Fibroblast of mammary gland (primary cell): Measurements from ENCODE around the gene RIN2.
A peak's percentile ranks its signal among the peaks of the same experiment; 100 is the strongest.

Experiments used
- DNase-seq: peaks from one replicate; pipeline ENCODE4 v3.0.0-alpha.2; 2010; ENCODE audit warnings: low read depth
- H3K4me3 ChIP-seq: 2 replicates; pipeline ENCODE4 v1.5.1; 2011; ENCODE audit warnings: low read depth, mild to moderate bottlenecking, low read length, moderate library complexity; ENCODE audit not compliant: control insufficient read depth
- CTCF ChIP-seq: conservative IDR thresholded peaks from 2 replicates; pipeline ENCODE4 v1.5.1; 2011; ENCODE audit warnings: low read depth, low read length, inconsistent platforms; ENCODE audit not compliant: control insufficient read depth, insufficient read depth

Gene RIN2, protein sequence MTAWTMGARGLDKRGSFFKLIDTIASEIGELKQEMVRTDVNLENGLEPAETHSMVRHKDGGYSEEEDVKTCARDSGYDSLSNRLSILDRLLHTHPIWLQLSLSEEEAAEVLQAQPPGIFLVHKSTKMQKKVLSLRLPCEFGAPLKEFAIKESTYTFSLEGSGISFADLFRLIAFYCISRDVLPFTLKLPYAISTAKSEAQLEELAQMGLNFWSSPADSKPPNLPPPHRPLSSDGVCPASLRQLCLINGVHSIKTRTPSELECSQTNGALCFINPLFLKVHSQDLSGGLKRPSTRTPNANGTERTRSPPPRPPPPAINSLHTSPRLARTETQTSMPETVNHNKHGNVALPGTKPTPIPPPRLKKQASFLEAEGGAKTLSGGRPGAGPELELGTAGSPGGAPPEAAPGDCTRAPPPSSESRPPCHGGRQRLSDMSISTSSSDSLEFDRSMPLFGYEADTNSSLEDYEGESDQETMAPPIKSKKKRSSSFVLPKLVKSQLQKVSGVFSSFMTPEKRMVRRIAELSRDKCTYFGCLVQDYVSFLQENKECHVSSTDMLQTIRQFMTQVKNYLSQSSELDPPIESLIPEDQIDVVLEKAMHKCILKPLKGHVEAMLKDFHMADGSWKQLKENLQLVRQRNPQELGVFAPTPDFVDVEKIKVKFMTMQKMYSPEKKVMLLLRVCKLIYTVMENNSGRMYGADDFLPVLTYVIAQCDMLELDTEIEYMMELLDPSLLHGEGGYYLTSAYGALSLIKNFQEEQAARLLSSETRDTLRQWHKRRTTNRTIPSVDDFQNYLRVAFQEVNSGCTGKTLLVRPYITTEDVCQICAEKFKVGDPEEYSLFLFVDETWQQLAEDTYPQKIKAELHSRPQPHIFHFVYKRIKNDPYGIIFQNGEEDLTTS

DNA sequence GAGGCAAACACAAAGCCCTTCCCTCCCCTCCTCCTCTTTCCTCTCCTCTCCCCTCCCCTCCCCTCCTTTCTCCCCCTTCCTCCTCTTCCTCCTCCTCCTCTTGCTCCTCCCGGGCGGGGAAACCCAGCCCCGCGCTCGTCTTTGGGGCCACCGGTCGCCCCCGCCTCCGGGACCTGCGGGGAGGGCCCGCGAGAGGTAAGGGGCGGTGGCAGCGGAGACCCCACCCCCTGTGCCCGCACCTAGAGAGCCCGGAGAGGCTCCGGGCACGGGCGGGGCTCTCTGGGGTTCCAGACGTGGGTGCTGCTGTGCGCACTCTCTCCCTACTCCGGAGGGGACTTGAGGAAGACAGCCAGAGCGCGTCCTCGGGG lies at the start of gene RIN2:
RIN2 (plus strand) TSS at position 126 of the 368 bp plus-strand sequence. CDS start 131,344 bp downstream, outside the sequence.
- no peak for TF ChIP-seq CTCF
- DNase-seq: no peak
- H3K4me3 ChIP-seq: peak within 1 kb of the TSS; percentile 75

- no peak for DNase-seq
- no peak for TF ChIP-seq CTCF
Observed at GRCh38 chr20:19709635-19710335, 48.3 kb upstream of the RIN2 start.

GRCh38 chr20:19710336-19711120 lies 47.5 kb upstream of the RIN2 start:
- TF ChIP-seq CTCF: no peak
- no peak overlapping the region for H3K4me3 ChIP-seq
- peak; percentile 10 for DNase-seq

More at GRCh38 chr20:19709635-19710335, 48.3 kb upstream of the RIN2 start:
- no peak overlapping the region for H3K4me3 ChIP-seq

- no peak for TF ChIP-seq CTCF
- H3K4me3 ChIP-seq: no peak overlapping the region
- no peak for DNase-seq
Observed at GRCh38 chr20:19711126-19711525, 46.9 kb upstream of the RIN2 start.

- TF ChIP-seq CTCF: no peak
- no peak for DNase-seq
- no peak overlapping the region for H3K4me3 ChIP-seq
Observed at GRCh38 chr20:19712721-19713260, 45.3 kb upstream of the RIN2 start.
